DOHH2 (cell line): ENCODE results near the gene NXPE2.
"Not testable (repeated sequence)": the region's sequence is repeated elsewhere in the genome, so short reads cannot be mapped to it uniquely, and the experiment has no call there.

Source experiments
- H3F3A ChIP-seq: fragments of 200-600 bp; sonication (generic), shearing (Covaris generic); 2 replicates; pipeline ENCODE4 v1.6.0; 2016; ENCODE audit warnings: antibody characterized with exemption, mild to moderate bottlenecking; ENCODE audit not compliant: control insufficient read depth, insufficient read depth
- H3K27ac ChIP-seq: fragments of 200-600 bp; sonication (generic); 2 replicates; pipeline ENCODE4 v1.5.1; 2014; ENCODE audit warnings: low read depth, mild to moderate bottlenecking, low read length, moderate library complexity
- H3K27me3 ChIP-seq: fragments of 200-600 bp; sonication (generic); 2 replicates; pipeline ENCODE4 v1.6.1; 2014; ENCODE audit warnings: mild to moderate bottlenecking, low read length, mixed read lengths; ENCODE audit not compliant: control insufficient read depth
- H3K36me3 ChIP-seq: fragments of 200-600 bp; sonication (generic); 2 replicates; pipeline ENCODE4 v1.6.1; 2014; ENCODE audit warnings: mild to moderate bottlenecking, low read length, moderate library complexity, mixed read lengths; ENCODE audit not compliant: control insufficient read depth
- H3K4me1 ChIP-seq: fragments of 200-600 bp; sonication (generic); 2 replicates; pipeline ENCODE4 v1.6.1; 2014; ENCODE audit warnings: mild to moderate bottlenecking, low read length, mixed read lengths; ENCODE audit not compliant: control insufficient read depth
- H3K4me2 ChIP-seq: fragments of 200-600 bp; sonication (generic); 2 replicates; pipeline ENCODE4 v1.6.0; 2014; ENCODE audit warnings: mild to moderate bottlenecking, low read length, moderate library complexity
- H3K4me3 ChIP-seq: fragments of 200-600 bp; sonication (generic); 2 replicates; pipeline ENCODE4 v1.5.1; 2014; ENCODE audit warnings: mild to moderate bottlenecking, low read length, mixed read lengths
- H3K79me2 ChIP-seq: fragments of 200-600 bp; sonication (generic); 2 replicates; pipeline ENCODE4 v1.6.1; 2014; ENCODE audit warnings: mild to moderate bottlenecking, low read length, mixed read lengths; ENCODE audit not compliant: control insufficient read depth
- H3K9me2 ChIP-seq: fragments of 200-600 bp; sonication (generic); replicated peaks from 2 replicates; pipeline ENCODE4 v1.6.1; 2014; ENCODE audit warnings: mild to moderate bottlenecking, low read length, mixed read lengths; ENCODE audit not compliant: control insufficient read depth
- H3K9me3 ChIP-seq: fragments of 200-600 bp; sonication (generic); 2 replicates; pipeline ENCODE4 v1.6.1; 2014; ENCODE audit warnings: antibody characterized with exemption, low read length, mixed read lengths; ENCODE audit not compliant: control insufficient read depth, insufficient read depth
- H4K20me1 ChIP-seq: fragments of 200-600 bp; sonication (generic); 2 replicates; pipeline ENCODE4 v1.6.0; 2014; ENCODE audit warnings: low read depth, mild to moderate bottlenecking, antibody characterized with exemption, low read length, moderate library complexity; ENCODE audit not compliant: control insufficient read depth, insufficient read depth
- CTCF ChIP-seq: fragments of 200-600 bp; sonication (generic); IDR thresholded peaks from one replicate; pipeline ENCODE4 v1.5.1; 2014; ENCODE audit warnings: antibody characterized with exemption, mild to moderate bottlenecking, low read depth, low read length; ENCODE audit not compliant: poor library complexity, severe bottlenecking
- EZH2phosphoT487 ChIP-seq: fragments of 200-600 bp; sonication (generic); IDR thresholded peaks from 2 replicates; pipeline ENCODE4 v1.6.1; 2017; ENCODE audit warnings: borderline replicate concordance, mild to moderate bottlenecking, antibody characterized with exemption, low read length, moderate library complexity, mixed read lengths

Gene NXPE2

GRCh38 chr11:114678125-114679036, at the start of gene NXPE2:
Gene NXPE2, plus strand, starts transcription at chr11:114678527. Its CDS starts 49 bp downstream, at chr11:114678576.
- TF ChIP-seq EZH2phosphoT487 (no peak), CTCF (no peak)
- H3K4me2 ChIP-seq = no peak within 1 kb of the TSS

GRCh38 chr11:114631445-114631965, 46.8 kb upstream of the NXPE2 start:
- H3K4me2 ChIP-seq, H3F3A ChIP-seq, H3K27ac ChIP-seq, H4K20me1 ChIP-seq, H3K79me2 ChIP-seq, H3K27me3 ChIP-seq, H3K36me3 ChIP-seq, H3K4me1 ChIP-seq, H3K9me3 ChIP-seq, H3K9me2 ChIP-seq, H3K4me3 ChIP-seq: not testable (repeated sequence)

More at GRCh38 chr11:114678125-114679036, at the start of gene NXPE2:
- no peaks in the 10 kb centered on the region for H3K36me3 ChIP-seq
- H3K79me2 ChIP-seq = no peaks in the 10 kb centered on the region
- no peak within 1 kb of the TSS for H3K27ac ChIP-seq
- no peak within 1 kb of the TSS for H3K4me3 ChIP-seq
- no peaks in the 10 kb centered on the region for H3K4me1 ChIP-seq
- H3K27me3 ChIP-seq = no peaks in the 10 kb centered on the region
- no peaks in the 10 kb centered on the region for H3F3A ChIP-seq
- H4K20me1 ChIP-seq = no peaks in the 10 kb centered on the region
- H3K9me3 ChIP-seq = no peaks in the 10 kb centered on the region; the same call in none of the 2 replicates
- H3K9me2 ChIP-seq = no peaks in the 10 kb centered on the region

- H3K9me2 ChIP-seq, H4K20me1 ChIP-seq, H3K27ac ChIP-seq, H3K4me3 ChIP-seq, H3K4me2 ChIP-seq, H3K9me3 ChIP-seq, H3K4me1 ChIP-seq, H3K27me3 ChIP-seq, H3K36me3 ChIP-seq, H3F3A ChIP-seq, H3K79me2 ChIP-seq: not testable (repeated sequence)
Observed at GRCh38 chr11:114639440-114639839, 38.9 kb upstream of the NXPE2 start.

GRCh38 chr11:114650661-114651060, 27.7 kb upstream of the NXPE2 start:
- no peaks in the 10 kb centered on the region for H3K9me2 ChIP-seq
- no peaks in the 10 kb centered on the region for H3K9me3 ChIP-seq
- H3K36me3 ChIP-seq = no peaks in the 10 kb centered on the region
- H3K4me1 ChIP-seq = no peaks in the 10 kb centered on the region
- no peaks in the 10 kb centered on the region for H3K27me3 ChIP-seq
- H3K4me2 ChIP-seq = no peak overlapping the region
- no peak overlapping the region for H3K27ac ChIP-seq
- no peaks in the 10 kb centered on the region for H4K20me1 ChIP-seq
- no peaks in the 10 kb centered on the region for H3K79me2 ChIP-seq
- no peak overlapping the region for H3K4me3 ChIP-seq
- no peak for TF ChIP-seq EZH2phosphoT487
- no peak for TF ChIP-seq CTCF
- no peaks in the 10 kb centered on the region for H3F3A ChIP-seq
